Erythroblast (primary cell): ENCODE results near the gene ZFP36L1.

Source experiments
- GATA1 ChIP-seq: IDR thresholded peaks from 2 replicates; pipeline ENCODE4 v1.6.1; 2011; ENCODE audit warnings: low read depth, mild to moderate bottlenecking, control low read depth, low read length, moderate library complexity
- POLR2A ChIP-seq: IDR thresholded peaks from 2 replicates; pipeline ENCODE4 v1.6.1; 2011; ENCODE audit warnings: mild to moderate bottlenecking, low read length

DNA sequence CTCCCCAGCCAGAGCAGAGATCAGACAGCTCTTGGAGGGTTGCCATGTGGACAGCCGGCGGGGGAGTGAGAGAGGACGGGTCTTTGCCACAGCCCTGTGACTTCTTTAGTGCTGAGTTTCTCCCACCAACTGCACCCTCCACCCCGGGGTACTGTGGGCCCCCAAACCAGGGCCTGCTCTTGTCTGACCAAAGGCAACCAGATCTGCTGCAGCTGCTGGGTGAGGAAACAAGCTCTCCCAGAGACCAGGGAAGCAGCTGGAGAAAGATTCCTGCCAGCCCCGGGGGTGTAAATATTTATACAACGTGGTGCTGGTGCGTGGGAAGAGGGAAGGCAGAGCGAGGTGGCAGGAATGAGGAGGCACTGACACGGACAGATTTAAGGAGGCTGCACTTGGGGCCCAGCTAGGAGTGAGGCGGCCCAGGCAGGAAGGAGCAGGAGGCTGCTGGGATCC is 14.3 kb upstream of the ZFP36L1 start:
- no peak for TF ChIP-seq POLR2A
- no peak for TF ChIP-seq GATA1
